HG03442 (cell line): ENCODE results near the gene KIF16B.
"Not testable (repeated sequence)": the region's sequence is repeated elsewhere in the genome, so short reads cannot be mapped to it uniquely, and the experiment has no call there.

Source experiments
- ATAC-seq: cut with Tn5 transposase; IDR thresholded peaks from one replicate; pipeline ENCODE4 v1.9.1; 2021; ENCODE audit warnings: mild to moderate bottlenecking, moderate library complexity; ENCODE audit not compliant: unreplicated experiment

Gene KIF16B

DNA sequence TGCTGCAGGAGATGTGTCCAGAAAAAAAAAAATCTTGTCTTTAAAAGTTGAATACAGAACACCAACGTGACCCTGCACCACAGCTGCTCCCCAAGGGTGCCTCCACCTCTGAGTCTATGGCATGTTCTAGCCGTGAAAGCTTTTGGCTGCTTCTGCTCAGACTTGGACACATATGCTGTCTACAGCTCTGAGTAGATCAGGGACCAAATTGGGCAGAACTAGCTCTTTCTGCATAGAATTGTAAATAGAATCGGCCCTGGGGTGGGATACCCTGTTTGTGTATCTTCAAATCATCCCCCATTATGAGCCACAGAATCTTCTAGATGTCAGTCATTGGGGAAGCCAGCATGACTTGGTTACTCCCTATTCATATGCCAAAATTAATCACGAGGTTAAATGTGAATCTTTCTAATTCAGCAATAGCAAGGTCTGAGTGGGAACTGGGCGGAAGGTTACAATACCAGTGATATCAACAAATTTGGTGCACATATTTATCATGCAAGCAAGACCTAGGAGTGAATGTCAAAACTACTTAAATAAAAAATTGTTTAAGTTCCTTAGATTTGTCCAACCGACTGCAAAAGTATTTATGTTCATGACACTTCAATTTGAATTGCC is 302.8 kb downstream of the KIF16B start:
- ATAC-seq = no peak

DNA sequence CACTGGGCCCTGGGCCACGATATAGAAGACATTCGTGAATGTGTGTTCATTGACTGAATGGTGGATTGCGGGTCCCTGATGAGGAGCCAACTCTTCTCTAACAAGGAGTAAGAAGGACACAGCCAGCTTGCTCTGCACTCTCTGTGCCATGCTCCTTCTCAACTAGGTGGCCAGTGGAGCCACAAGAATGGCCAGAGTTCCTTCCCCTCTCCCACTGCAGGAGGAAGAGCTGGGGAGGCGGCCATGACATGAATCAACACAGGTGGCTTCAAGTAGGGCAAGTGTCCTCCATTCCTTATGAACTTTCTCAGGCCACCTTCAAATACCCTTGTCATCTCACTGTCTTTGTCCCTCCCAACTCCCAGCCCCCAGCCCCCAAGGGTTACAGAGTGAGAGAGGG is 305.7 kb downstream of the KIF16B start:
- no peak for ATAC-seq

GRCh38 chr20:16265334-16265733 is 307.9 kb downstream of the KIF16B start:
- ATAC-seq = no peak

- no peak for ATAC-seq
These were observed 309.7 kb downstream of the KIF16B start for GRCh38 chr20:16263582-16263981.

GRCh38 chr20:16262594-16262993 is 310.7 kb downstream of the KIF16B start:
- no peak for ATAC-seq

DNA sequence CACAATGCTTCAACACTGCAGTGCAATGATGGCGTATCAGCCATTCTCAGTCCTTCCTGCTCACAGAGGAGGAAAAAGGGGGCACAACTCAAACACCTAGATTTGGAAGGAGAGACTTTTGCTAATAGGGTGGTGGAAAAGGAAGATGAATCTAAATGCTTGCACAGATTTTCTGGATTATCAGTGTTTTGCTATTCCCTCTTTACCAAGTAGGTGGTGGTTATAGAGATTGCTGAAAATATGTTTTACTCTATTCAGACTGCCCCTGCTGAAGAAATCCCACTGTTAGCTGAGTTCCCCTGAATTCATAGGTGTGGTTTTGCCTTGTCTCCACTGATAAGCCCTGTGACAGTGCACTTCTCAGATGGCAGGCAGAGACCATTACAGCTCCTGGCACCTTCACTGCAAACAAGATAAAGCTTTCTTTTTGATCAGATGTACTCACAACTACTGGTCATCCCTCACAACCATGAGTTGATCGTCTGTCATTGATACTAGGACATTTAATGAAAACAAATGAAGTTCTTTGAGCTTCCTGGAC is 311.4 kb downstream of the KIF16B start:
- no peak for ATAC-seq

GRCh38 chr20:16260911-16261310 is 312.3 kb downstream of the KIF16B start:
- no peak for ATAC-seq

DNA sequence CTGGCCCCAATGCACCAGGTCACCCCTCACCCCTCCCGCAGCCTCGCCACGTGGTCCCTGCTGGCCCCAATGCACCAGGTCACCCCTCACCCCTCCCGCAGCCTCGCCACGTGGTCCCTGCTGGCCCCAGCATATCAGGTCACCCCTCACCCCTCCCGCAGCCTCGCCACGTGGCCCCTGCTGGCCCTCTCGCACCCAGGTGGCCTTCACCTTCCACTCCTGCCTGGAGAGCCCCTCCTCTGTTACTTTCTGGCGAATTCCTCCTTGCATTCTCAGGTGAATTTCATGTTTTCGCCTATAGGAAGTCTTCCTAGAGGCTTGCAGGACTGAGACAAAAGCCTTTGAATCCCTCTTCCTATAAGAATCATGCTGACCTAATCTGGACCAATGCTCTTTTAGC is 313.1 kb downstream of the KIF16B start:
- ATAC-seq = not testable (repeated sequence)

DNA sequence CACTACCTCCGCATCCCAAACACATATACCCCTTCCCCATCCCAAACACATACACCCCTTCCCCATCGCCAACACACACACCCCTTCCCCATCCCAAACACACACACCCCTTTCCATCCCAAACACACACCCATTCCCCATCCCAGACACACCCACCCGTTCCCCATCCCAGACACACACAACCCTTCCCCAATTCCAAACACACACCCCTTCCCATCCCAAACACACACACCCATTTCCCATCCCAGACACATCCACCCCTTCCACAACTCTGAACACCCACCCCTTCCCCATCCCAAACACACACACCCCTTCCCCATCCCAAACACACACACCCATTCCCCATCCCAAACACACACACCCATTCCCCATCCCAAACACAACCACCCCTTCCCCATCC is 314.5 kb downstream of the KIF16B start:
- no peak for ATAC-seq

GRCh38 chr20:16257813-16258430 is 315.3 kb downstream of the KIF16B start:
- no peak for ATAC-seq

DNA sequence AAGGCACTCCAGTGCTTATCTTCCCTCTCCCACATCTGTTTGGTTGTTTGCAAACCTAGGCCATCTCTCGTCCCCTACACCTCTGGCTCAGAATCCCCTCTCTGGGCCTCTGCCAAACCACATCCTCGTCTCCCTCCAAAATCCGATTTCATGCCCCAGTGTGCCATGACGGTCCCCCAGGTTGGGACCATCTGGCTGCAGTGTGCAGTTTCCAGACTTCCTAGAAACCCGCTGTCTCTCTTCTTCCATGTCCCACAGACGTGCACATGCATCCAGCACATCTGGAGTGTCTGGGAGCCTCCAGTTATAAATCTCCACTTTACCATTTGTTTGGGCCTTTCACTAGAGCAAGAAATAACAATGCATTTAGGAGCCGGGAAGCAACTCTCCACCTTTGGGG is 316.2 kb downstream of the KIF16B start:
- no peak for ATAC-seq

- no peak for ATAC-seq
These were observed 326.4 kb downstream of the KIF16B start for GRCh38 chr20:16246870-16247269.

DNA sequence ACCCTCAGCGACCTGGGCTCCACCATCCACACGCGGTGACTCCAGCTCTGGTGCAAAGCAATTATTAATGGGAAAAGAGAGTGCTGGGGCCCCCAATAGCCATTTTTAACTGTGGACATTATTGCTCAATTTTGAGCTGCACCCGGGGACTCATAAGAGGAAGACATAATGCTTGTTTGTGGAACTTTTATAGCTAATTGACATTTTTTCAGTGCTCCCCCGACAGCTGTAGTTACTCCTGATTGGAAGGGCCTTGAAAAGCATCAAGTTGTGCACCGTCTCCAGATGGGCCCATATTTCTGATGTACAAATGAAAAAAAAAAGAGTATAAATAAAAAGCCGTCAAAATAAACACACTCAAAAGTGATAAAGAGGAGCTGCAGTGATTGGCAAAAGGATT is 327.0 kb downstream of the KIF16B start:
- ATAC-seq = no peak

GRCh38 chr20:16245879-16246278 is 327.4 kb downstream of the KIF16B start:
- no peak for ATAC-seq

DNA sequence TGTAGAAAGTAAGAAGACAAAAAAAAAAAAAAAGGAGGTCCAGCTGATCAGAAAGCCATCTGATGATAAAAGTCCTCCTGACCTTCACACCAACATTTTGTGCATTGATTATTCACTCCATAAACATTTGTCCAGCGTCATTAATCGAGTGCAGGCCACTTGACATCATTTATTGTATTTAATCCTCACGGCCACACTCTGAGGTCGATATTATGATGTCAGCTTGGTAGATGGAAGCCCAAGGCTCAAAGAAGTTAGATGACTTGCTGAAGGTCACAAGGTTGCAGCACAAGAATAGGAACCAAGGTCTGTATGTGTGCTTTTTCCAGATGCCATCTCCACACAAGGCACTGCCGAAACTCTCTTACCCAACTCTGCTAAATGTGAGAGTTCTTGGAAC is 328.4 kb downstream of the KIF16B start:
- ATAC-seq = no peak

GRCh38 chr20:16243470-16243869 is 329.8 kb downstream of the KIF16B start:
- ATAC-seq = no peak

- ATAC-seq = no peak
These were observed 331.3 kb downstream of the KIF16B start for GRCh38 chr20:16241911-16242310.

GRCh38 chr20:16240355-16240754 is 332.9 kb downstream of the KIF16B start:
- no peak for ATAC-seq

GRCh38 chr20:16236589-16237241 is 336.5 kb downstream of the KIF16B start:
- no peak for ATAC-seq

GRCh38 chr20:16230402-16230801 is 342.8 kb downstream of the KIF16B start:
- ATAC-seq = no peak

DNA sequence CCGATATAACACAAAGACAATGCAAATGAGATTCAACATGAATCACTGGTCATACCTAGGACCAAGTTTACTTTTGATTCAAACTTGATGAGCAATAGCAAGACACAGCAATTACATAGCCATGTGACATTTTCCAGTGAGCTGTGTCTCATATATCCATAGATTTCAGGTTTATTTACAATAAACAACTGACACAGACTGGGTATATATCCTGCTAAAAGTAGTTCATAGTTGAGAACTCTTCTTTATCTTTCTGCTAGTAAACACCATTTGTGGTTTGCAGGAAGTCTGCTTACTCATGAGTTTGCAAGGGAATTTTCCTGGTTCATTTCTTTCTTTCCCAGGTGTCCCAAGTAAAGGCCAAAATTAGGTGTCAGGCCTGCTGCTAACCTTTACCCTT is 343.4 kb downstream of the KIF16B start:
- ATAC-seq = no peak

DNA sequence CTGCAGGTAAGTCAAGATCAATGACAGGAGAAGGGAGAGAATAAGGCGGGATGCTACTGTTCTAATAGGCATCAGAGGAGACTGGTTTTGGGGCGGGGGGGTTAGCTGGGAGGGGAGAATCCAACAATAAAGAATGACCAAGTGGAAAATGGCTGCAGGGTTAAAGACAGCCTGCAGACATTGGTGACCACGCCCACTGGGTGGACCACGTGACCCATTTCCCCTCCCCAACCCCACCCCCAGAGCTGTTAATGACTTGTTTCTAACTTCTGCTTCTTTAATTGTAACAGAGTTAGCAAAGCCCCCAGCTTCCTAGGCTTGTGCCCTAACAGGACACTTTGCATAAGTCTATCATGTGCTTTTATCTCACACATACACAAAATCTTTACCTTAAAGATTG is 344.5 kb downstream of the KIF16B start:
- ATAC-seq = no peak
